Breast epithelium (tissue), 3 donors: ENCODE measurements around the gene PRR29.

ENCODE experiments used
- CTCF ChIP-seq, 3 donors: fragments of 450-650 bp; IDR thresholded peaks; one replicate each; pipeline ENCODE4 v1.5.1; 2016 to 2017; ENCODE audit warnings: antibody characterized with exemption in 3 of 3, mild to moderate bottlenecking in 3 of 3, moderate library complexity in 3 of 3
- POLR2A ChIP-seq: fragments of 450-650 bp; IDR thresholded peaks from one replicate; pipeline ENCODE4 v1.6.1; 2016; ENCODE audit warnings: antibody characterized with exemption, mild to moderate bottlenecking, moderate library complexity
- POLR2AphosphoS5 ChIP-seq, 3 donors: sonication (generic); formaldehyde crosslinking; IDR thresholded peaks; one replicate each; pipeline ENCODE4 v1.6.1; 2017; ENCODE audit warnings: antibody characterized with exemption in 3 of 3

- TF ChIP-seq CTCF (IDR thresholded peaks at IDR 0.05) (no peak), POLR2AphosphoS5 (IDR thresholded peaks at IDR 0.05) (no peak), POLR2A (no peak)
Measured at GRCh38 chr17:64004218-64004770, 6.1 kb downstream of the PRR29 start.
